Fibroblast of the aortic adventitia (primary cell): ENCODE results near the gene PSTPIP1. TPM values are rescaled to one million over a fixed set of nuclear protein-coding genes. Genes with fewer than 3 reads are reported as not detected.
A peak's percentile ranks its signal among the peaks of the same experiment; 100 is the strongest.

Experiments
- DNase-seq: peaks from one replicate; pipeline ENCODE4 v3.0.0-alpha.2; 2010; ENCODE audit warnings: low read depth
- H3K4me3 ChIP-seq: 2 replicates; pipeline ENCODE4 v1.5.1; 2011; ENCODE audit warnings: low read depth, mild to moderate bottlenecking, control low read depth, low read length, moderate library complexity
- CTCF ChIP-seq: IDR thresholded peaks from 2 replicates; pipeline ENCODE4 v1.5.1; 2011; ENCODE audit warnings: mild to moderate bottlenecking, low read length, control low read depth, inconsistent platforms; ENCODE audit not compliant: insufficient read depth
- total RNA-seq: library from RNA; depleted of rRNA; stranded (reverse); fragments of >200 nt; gene quantifications from 2 replicates; pipeline ENCODE4 v1.2.3, GENCODE V29; 2012; ENCODE audit warnings: low replicate concordance

Gene PSTPIP1
- total RNA-seq: 0.18 TPM in 1 of 2 replicates, not detected in the other

GRCh38 chr15:76994971-76995945 lies at the start of gene PSTPIP1:
Gene PSTPIP1 (plus strand): TSS chr15:76995126. CDS start chr15:76995574, 448 bp downstream.
- peak; percentile 23 for DNase-seq
- no peak for TF ChIP-seq CTCF
- no peak within 1 kb of the TSS for H3K4me3 ChIP-seq

- H3K4me3 ChIP-seq: no peak overlapping the region
- DNase-seq: no peak
- TF ChIP-seq CTCF: no peak
Observed at GRCh38 chr15:76945494-76946093, 49.3 kb upstream of the PSTPIP1 start.

- no peak overlapping the region for H3K4me3 ChIP-seq
- no peak for DNase-seq
- no peak for TF ChIP-seq CTCF
Observed at GRCh38 chr15:76947454-76947853, 47.5 kb upstream of the PSTPIP1 start.

- TF ChIP-seq CTCF: no peak
- no peak for DNase-seq
- no peak overlapping the region for H3K4me3 ChIP-seq
Observed at GRCh38 chr15:76951220-76951619, 43.7 kb upstream of the PSTPIP1 start.

- H3K4me3 ChIP-seq: no peak overlapping the region
- no peak for TF ChIP-seq CTCF
- DNase-seq: no peak
Observed at GRCh38 chr15:76953913-76954312, 41.0 kb upstream of the PSTPIP1 start.

GRCh38 chr15:76954744-76955143 lies 40.2 kb upstream of the PSTPIP1 start:
- H3K4me3 ChIP-seq: no peak overlapping the region
- no peak for TF ChIP-seq CTCF
- DNase-seq: no peak
